ENCODE measurements around the gene APP.
"Not testable (repeated sequence)": the region's sequence is repeated elsewhere in the genome, so short reads cannot be mapped to it uniquely, and the experiment has no call there.

GRCh38 chr21:26023406-26023805 lies 147.2 kb downstream of the APP start:
- TF ChIP-seq ZNF335 (tag by site-specific recombination; conservative IDR thresholded peaks at IDR 0.05); PRDM2 (tag by site-specific recombination; IDR thresholded peaks at IDR 0.05; ENCODE audit: borderline replicate concordance); CTCF (tag by site-specific recombination; IDR thresholded peaks at IDR 0.05); ZNF366 (tag by site-specific recombination; conservative IDR thresholded peaks at IDR 0.05); ZBTB26 (tag by site-specific recombination; optimal IDR thresholded peaks at IDR 0.05): not testable (repeated sequence)

All from HEK293 (cell line).